Measurements from ENCODE around the gene POP4.

- TF ChIP-seq USF1 (IDR thresholded peaks at IDR 0.05; ENCODE audit: borderline replicate concordance, extremely low read length, insufficient read depth, low read depth, low read length) (no peak), JUND (IDR thresholded peaks at IDR 0.05; ENCODE audit: low read depth, low read length) (no peak)
Observed at GRCh38 chr19:29583196-29583999, 22.7 kb upstream of the POP4 start.
